ENCODE measurements around the gene CEP78. TPM values are rescaled to one million over a fixed set of nuclear protein-coding genes. Genes with fewer than 3 reads are reported as not detected.

The CEP78 gene
- total RNA-seq, 1 donor from 2014 or later, result 12.1 TPM

DNA sequence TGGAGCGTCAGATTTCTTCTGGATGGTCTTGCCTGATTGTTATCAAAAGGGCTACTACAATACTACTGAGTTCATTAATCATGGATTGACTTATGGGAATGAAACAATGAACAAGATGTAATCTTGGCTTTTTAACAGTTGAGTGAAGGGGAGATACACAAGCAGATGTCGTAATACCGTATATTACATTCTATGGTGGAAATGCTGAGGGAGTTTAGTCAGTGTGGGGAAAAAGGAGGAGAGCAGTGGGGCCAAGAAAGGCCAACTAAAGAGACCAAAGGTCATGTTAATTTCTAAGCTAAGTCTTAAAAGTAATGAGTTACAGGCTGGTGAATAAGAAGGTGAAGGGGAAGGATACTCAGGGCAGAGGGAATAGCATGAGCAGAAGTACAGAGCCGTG is 32.0 kb downstream of the CEP78 start:
- intact Hi-C loops (cut with DNase I), result no loop called here
- DNase-seq (no peak), ATAC-seq (no peak)
- no peak for TF ChIP-seq CTCF (IDR thresholded peaks at IDR 0.05)
- Histone ChIP-seq H3K27ac (no peak overlapping the region), H3K4me3 (no peak overlapping the region), H3K27me3 (no peaks in the 10 kb centered on the region), H3K9me3 (no peaks in the 10 kb centered on the region), H3K36me3 (peaks cover 35% of the 10 kb centered on the region), H3K4me1 (no peaks in the 10 kb centered on the region)

GRCh38 chr9:78269784-78270183 is 33.9 kb downstream of the CEP78 start:
- intact Hi-C loops (cut with DNase I), result no loop called here

GRCh38 chr9:78272307-78272706 is 36.4 kb downstream of the CEP78 start:
- Histone ChIP-seq H3K4me1 (no peaks in the 10 kb centered on the region), H3K36me3 (peaks cover 18% of the 10 kb centered on the region), H3K27ac (no peak overlapping the region), H3K9me3 (no peaks in the 10 kb centered on the region), H3K4me3 (no peak overlapping the region), H3K27me3 (no peaks in the 10 kb centered on the region)
- intact Hi-C loops (cut with DNase I), result no loop called here
- ATAC-seq, result no peak
- DNase-seq, result no peak
- no peak for TF ChIP-seq CTCF (IDR thresholded peaks at IDR 0.05)

More at GRCh38 chr9:78269784-78270183, 33.9 kb downstream of the CEP78 start:
- no peaks in the 10 kb centered on the region for H3K4me1 ChIP-seq
- H3K27ac ChIP-seq, result no peak overlapping the region
- no peak for ATAC-seq
- H3K27me3 ChIP-seq, result no peaks in the 10 kb centered on the region
- H3K36me3 ChIP-seq, result peaks cover 35% of the 10 kb centered on the region
- DNase-seq, result no peak
- no peaks in the 10 kb centered on the region for H3K9me3 ChIP-seq
- no peak overlapping the region for H3K4me3 ChIP-seq
- no peak for TF ChIP-seq CTCF (IDR thresholded peaks at IDR 0.05)

GRCh38 chr9:78273761-78274160 is 37.9 kb downstream of the CEP78 start:
- Histone ChIP-seq H3K36me3 (peaks cover 9% of the 10 kb centered on the region), H3K27ac (no peak overlapping the region), H3K4me1 (peaks cover 5% of the 10 kb centered on the region), H3K9me3 (no peaks in the 10 kb centered on the region), H3K27me3 (no peaks in the 10 kb centered on the region), H3K4me3 (no peak overlapping the region)
- no peak for ATAC-seq
- TF ChIP-seq CTCF (IDR thresholded peaks at IDR 0.05), result no peak
- DNase-seq, result no peak
- intact Hi-C loops (cut with DNase I), result no loop called here

DNA sequence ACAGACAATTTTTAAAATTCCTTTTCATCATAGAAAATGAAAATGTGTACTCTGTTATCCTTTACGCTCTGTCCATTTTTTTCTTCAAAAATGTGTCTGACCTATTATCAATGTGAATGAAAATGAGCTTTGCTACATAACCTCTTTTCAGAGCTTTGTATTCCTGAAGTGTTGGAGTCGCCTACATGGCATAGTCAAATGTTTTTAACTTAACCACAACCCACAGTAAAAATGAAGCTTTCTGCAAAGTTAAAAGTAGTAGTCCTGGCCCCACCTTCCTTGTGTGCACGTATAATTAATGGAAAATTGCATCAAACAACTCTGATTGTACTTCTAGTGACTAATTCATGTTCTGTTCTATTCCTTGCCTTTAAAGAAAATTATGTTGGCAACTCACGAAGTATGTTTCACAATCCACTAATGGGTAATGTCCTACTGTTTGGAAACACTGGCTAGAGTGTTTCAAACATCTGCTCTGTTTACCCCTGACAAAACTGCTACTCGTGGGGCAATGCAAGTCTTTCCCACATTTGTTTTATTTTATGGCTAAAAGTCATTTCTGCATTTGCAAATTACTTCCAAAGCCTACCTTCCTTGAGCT is 42.4 kb downstream of the CEP78 start:
- Histone ChIP-seq H3K27ac (no peak overlapping the region), H3K4me3 (no peak overlapping the region), H3K4me1 (peaks cover 13% of the 10 kb centered on the region), H3K27me3 (no peaks in the 10 kb centered on the region), H3K9me3 (no peaks in the 10 kb centered on the region), H3K36me3 (no peaks in the 10 kb centered on the region)
- ATAC-seq, result peak; percentile 86
- intact Hi-C loops (cut with DNase I), result no loop called here
- no peak for TF ChIP-seq CTCF (IDR thresholded peaks at IDR 0.05)
- no peak for DNase-seq

DNA sequence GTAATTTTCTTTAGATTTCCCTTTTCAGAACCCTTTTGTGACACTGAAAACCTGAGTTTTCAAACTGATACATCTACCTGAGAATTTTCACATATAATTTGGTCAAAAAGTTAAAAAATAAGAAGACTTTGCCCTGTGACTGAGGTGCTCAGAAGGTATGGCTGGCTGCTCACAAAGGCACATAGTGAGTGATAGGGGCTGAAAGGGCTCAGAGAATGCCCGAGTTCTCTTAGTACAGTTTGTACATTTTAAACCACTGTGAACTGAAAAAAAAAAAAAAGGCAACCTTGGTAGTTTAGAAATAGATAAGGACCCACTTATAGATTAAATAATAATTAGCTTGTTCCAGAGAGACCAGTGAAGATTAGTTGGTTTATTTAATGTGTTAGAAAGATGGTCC is 42.9 kb downstream of the CEP78 start:
- intact Hi-C loops (cut with DNase I), result no loop called here
- no peaks in the 10 kb centered on the region for H3K36me3 ChIP-seq
- TF ChIP-seq CTCF (IDR thresholded peaks at IDR 0.05), result no peak
- ATAC-seq (peak; percentile 64), DNase-seq (no peak)
- H3K27me3 ChIP-seq, result no peaks in the 10 kb centered on the region
- H3K4me3 ChIP-seq, result no peak overlapping the region
- H3K4me1 ChIP-seq, result peaks cover 13% of the 10 kb centered on the region
- H3K9me3 ChIP-seq, result no peaks in the 10 kb centered on the region
- H3K27ac ChIP-seq, result no peak overlapping the region

Data from upper lobe of right lung (tissue), 1 donor.